IMR-90 (cell line): ENCODE results near the gene SESN1. TPM values are rescaled to one million over a fixed set of nuclear protein-coding genes. Genes with fewer than 3 reads are reported as not detected.

ENCODE experiments used
- ATAC-seq: fragments of 200-7000 bp; cut with Tn5 transposase; 2 replicates; pipeline ENCODE4 v1.9.1; 2020; ENCODE audit warnings: low read depth, mild to moderate bottlenecking, moderate library complexity
- BruUV-seq: library from RNA; stranded (reverse); fragments of 400-500 nt; replicated peaks from 2 replicates; lab custom pipeline; 2021; lab: Mats Ljungman, UMichigan
- CTCF ChIA-PET: fragments of 300-600 bp; formaldehyde crosslinking; extraction: SDS; loops from one replicate; lab custom pipeline; 2021; ENCODE audit warnings: antibody characterized with exemption; lab: Yijun Ruan, JAX
- POLR2A ChIA-PET: fragments of 300-600 bp; sonication (Branson Sonifier 250); formaldehyde crosslinking; loops from one replicate; lab custom pipeline; 2022; ENCODE audit warnings: antibody characterized with exemption; ENCODE audit not compliant: unreplicated experiment; lab: Charles Lee
- DNase-seq: peaks from one replicate; pipeline ENCODE4 v3.0.0; 2013
- H2AFZ ChIP-seq: replicated peaks from 2 replicates; pipeline ENCODE3; 2013; ENCODE audit warnings: low read length, mild to moderate bottlenecking; ENCODE audit not compliant: poor library complexity
- H2AK5ac ChIP-seq: 2 replicates; pipeline ENCODE4 v1.6.1; 2013; ENCODE audit warnings: low read depth, low read length, inconsistent platforms
- H2AK9ac ChIP-seq: replicated peaks from 2 replicates; pipeline ENCODE3; 2013; ENCODE audit warnings: mild to moderate bottlenecking, low read depth, low read length, moderate library complexity; ENCODE audit not compliant: poor library complexity
- H2BK120ac ChIP-seq: 2 replicates; pipeline ENCODE4 v1.6.1; 2013; ENCODE audit warnings: low read depth, low read length, inconsistent platforms
- H2BK15ac ChIP-seq: 3 replicates; pipeline ENCODE4 v1.6.1; 2013; ENCODE audit warnings: low read depth, low read length, inconsistent platforms
- H2BK20ac ChIP-seq: 2 replicates; pipeline ENCODE4 v1.6.1; 2013; ENCODE audit warnings: low read depth, mild to moderate bottlenecking, inconsistent platforms, low read length, moderate library complexity
- H2BK5ac ChIP-seq: 2 replicates; pipeline ENCODE4 v1.6.1; 2013; ENCODE audit warnings: mild to moderate bottlenecking, low read depth, low read length, inconsistent platforms; ENCODE audit not compliant: poor library complexity, severe bottlenecking
- H3K14ac ChIP-seq: replicated peaks from 2 replicates; pipeline ENCODE4 v1.6.1; 2013; ENCODE audit warnings: low read depth, low read length, inconsistent platforms
- H3K18ac ChIP-seq: 2 replicates; pipeline ENCODE4 v1.6.1; 2013; ENCODE audit warnings: low read depth, low read length, control low read depth
- H3K23ac ChIP-seq: 2 replicates; pipeline ENCODE4 v1.6.1; 2013; ENCODE audit warnings: low read depth, low read length, inconsistent platforms
- H3K27ac ChIP-seq: 2 replicates; pipeline ENCODE4 v1.5.1; 2013; ENCODE audit warnings: mild to moderate bottlenecking, control low read depth, low read length; ENCODE audit not compliant: insufficient read depth
- H3K27me3 ChIP-seq: 2 replicates; pipeline ENCODE4 v1.6.1; 2013; ENCODE audit warnings: low read length; ENCODE audit not compliant: control insufficient read depth, insufficient read depth
- H3K36me3 ChIP-seq: 2 replicates; pipeline ENCODE4 v1.6.1; 2013; ENCODE audit warnings: low read length, mixed read lengths; ENCODE audit not compliant: control insufficient read depth, insufficient read depth
- H3K4ac ChIP-seq: 2 replicates; pipeline ENCODE4 v1.6.1; 2013; ENCODE audit warnings: low read depth, low read length, inconsistent platforms
- H3K4me1 ChIP-seq: 2 replicates; pipeline ENCODE4 v1.6.1; 2013; ENCODE audit warnings: low read length, mixed read lengths; ENCODE audit not compliant: control insufficient read depth, insufficient read depth
- H3K4me2 ChIP-seq: 2 replicates; pipeline ENCODE4 v1.6.1; 2013; ENCODE audit warnings: low read depth, mild to moderate bottlenecking, control low read depth, low read length, moderate library complexity
- H3K4me3 ChIP-seq: 2 replicates; pipeline ENCODE4 v1.5.1; 2013; ENCODE audit warnings: low read depth, mild to moderate bottlenecking, control low read depth, low read length, moderate library complexity; ENCODE audit not compliant: insufficient read depth
- H3K56ac ChIP-seq: 2 replicates; pipeline ENCODE4 v1.6.1; 2013; ENCODE audit warnings: low read length, inconsistent platforms; ENCODE audit not compliant: insufficient read depth; ENCODE audit errors: extremely low read depth
- H3K79me1 ChIP-seq, 2 experiments: 2 replicates each; pipeline ENCODE4 v1.6.1; 2013; ENCODE audit warnings: low read length in 2 of 2, inconsistent platforms in 1 of 2, low read depth in 1 of 2
- H3K9ac ChIP-seq: 2 replicates; pipeline ENCODE4 v1.6.1; 2013; ENCODE audit warnings: low read depth, low read length, control low read depth
- H3K9me1 ChIP-seq: 2 replicates; pipeline ENCODE4 v1.6.1; 2013; ENCODE audit warnings: low read length, inconsistent platforms; ENCODE audit not compliant: insufficient read depth
- H3K9me3 ChIP-seq: 2 replicates; pipeline ENCODE4 v1.6.1; 2013; ENCODE audit warnings: low read length; ENCODE audit not compliant: control insufficient read depth, insufficient read depth
- H4K20me1 ChIP-seq: 2 replicates; pipeline ENCODE4 v1.6.1; 2013; ENCODE audit warnings: low read length, inconsistent platforms; ENCODE audit not compliant: insufficient read depth
- H4K5ac ChIP-seq: 2 replicates; pipeline ENCODE4 v1.6.1; 2013; ENCODE audit warnings: mild to moderate bottlenecking, low read depth, low read length, control low read depth
- H4K8ac ChIP-seq, 2 experiments: 2 replicates each; pipeline ENCODE4 v1.6.1; 2013; ENCODE audit warnings: low read depth in 2 of 2, low read length in 2 of 2, control low read depth in 1 of 2, inconsistent platforms in 1 of 2
- H4K91ac ChIP-seq: 2 replicates; pipeline ENCODE4 v1.6.1; 2013; ENCODE audit warnings: low read depth, low read length, inconsistent platforms; ENCODE audit not compliant: insufficient read depth
- CEBPB ChIP-seq: IDR thresholded peaks from 2 replicates; pipeline ENCODE4 v1.6.1; 2012; ENCODE audit warnings: low read depth, low read length, improper control_type of control experiment
- MAFK ChIP-seq: IDR thresholded peaks from 2 replicates; pipeline ENCODE4 v1.6.1; 2012; ENCODE audit warnings: low read depth, low read length, improper control_type of control experiment
- MXI1 ChIP-seq: IDR thresholded peaks from 2 replicates; pipeline ENCODE4 v1.6.1; 2012; ENCODE audit warnings: low read depth, mild to moderate bottlenecking, low read length, moderate library complexity, borderline replicate concordance
- NFE2L2 ChIP-seq: fragments of 150-350 bp; IDR thresholded peaks from 2 replicates; pipeline ENCODE4 v1.6.1; 2016; ENCODE audit warnings: low read depth, mild to moderate bottlenecking, low read length
- POLR2A ChIP-seq: IDR thresholded peaks from 2 replicates; pipeline ENCODE4 v1.6.1; 2012; ENCODE audit warnings: mild to moderate bottlenecking, low read depth, low read length
- RCOR1 ChIP-seq: IDR thresholded peaks from 2 replicates; pipeline ENCODE4 v1.6.1; 2012; ENCODE audit warnings: mild to moderate bottlenecking, low read length, improper control_type of control experiment; ENCODE audit not compliant: insufficient replicate concordance
- WGBS, 2 experiments: methylation state at CpG; one replicate each; pipeline versions ENCODE4 v1.1.5 to v1.1.7; 2013; ENCODE audit warnings: missing lambda C conversion rate in 2 of 2; ENCODE audit not compliant: insufficient read length in 1 of 2; ENCODE audit errors: extremely low coverage in 2 of 2; 5-methylcytosine and 5-hydroxymethylcytosine counted together
- dilution Hi-C: fragments of 300-500 bp; cut with HindIII; formaldehyde crosslinking; loops from one replicate; pipeline ENCODE4 v1.14.3; 2018; ENCODE audit warnings: low sequenced_read_pairs; ENCODE audit not compliant: unreplicated experiment
- in situ Hi-C: fragments of 300-500 bp; cut with MboI; formaldehyde crosslinking; loops from 3 replicates; pipeline ENCODE4 v1.14.3; 2019; ENCODE audit warnings: low sequenced_read_pairs, inconsistent platforms, mixed read lengths
- intact Hi-C: fragments of 100-400 bp; cut with micrococcal nuclease; formaldehyde crosslinking; loops from 2 replicates; pipeline ENCODE4 v1.10.0; 2022
- polyA plus RNA-seq, 3 experiments: library from polyadenylated mRNA; depleted of rRNA; stranded (reverse); fragments of >200 nt; gene quantifications; 2 replicates each; pipeline ENCODE4 v1.2.3, GENCODE V29; 2012; ENCODE audit warnings: low replicate concordance in 1 of 3
- total RNA-seq: library from RNA; depleted of rRNA; stranded (reverse); fragments of >200 nt; gene quantifications from 2 replicates; pipeline ENCODE4 v1.2.3, GENCODE V29; 2012
- TF ChIP-seq, protein P1 (sequence below): fragments of 150-350 bp; IDR thresholded peaks from 2 replicates; pipeline ENCODE4 v1.6.1; 2016; ENCODE audit warnings: low read depth, mild to moderate bottlenecking, low read length, moderate library complexity, borderline replicate concordance

Gene SESN1
- total and polyA plus RNA-seq, 2 of the 4 experiments (the other 2 are of a cell fraction): 9.7 to 16.7 TPM

DNA sequence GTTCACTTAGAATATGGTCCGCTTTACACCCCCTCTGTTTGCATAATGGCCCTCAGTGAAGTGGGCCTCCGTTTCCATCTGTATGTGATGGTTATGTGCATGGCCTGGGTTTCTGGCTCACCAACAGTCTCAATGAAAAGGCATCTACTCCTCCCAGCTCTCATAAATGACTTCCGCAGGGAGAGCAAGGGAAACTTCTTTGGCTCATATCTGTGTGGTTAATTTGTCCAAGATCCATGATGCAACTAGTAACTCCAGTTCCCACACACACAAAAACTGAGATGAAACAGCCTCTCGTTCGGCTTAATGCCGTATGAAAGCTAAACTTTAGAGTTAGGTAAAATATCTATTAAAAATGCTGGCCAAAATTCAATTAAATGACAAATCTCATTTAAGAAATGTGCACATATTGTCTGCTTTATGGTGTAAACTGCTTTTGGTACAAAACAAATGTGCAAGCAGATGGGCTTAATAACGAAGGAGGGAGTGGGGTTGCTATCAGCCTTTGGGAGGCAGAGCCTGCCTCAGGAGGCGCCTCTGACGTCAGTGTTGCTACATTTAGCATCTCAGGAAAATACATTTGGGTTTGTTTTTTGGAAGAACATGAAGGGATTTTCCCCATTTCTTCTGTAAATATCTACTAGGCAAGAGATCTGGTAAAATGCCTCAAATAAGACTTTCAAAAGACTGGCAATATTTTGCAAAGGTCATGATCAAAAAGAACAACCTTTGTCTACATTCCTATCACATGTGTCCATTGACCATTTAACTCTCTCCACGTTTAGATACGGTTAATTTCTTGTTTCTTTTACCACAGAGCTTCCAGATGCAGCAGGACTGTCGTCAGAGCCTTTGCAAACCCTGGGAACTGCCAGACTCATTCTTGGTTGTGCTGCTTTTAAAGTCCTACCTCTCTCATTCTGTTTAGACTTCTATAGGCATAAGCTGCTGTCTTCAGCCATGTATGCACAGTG, 149.7 kb downstream of the SESN1 start:
- WGBS, 2 experiments: 10% methylated on average over 2 of the region's 12 CpGs; no CpG with 5 or more reads in 1 of the 2 experiments
- no peaks in the 10 kb centered on the region for H3K36me3 ChIP-seq
- no peaks in the 10 kb centered on the region for H3K79me1 ChIP-seq
- H3K27ac ChIP-seq: peak overlapping the region; percentile 26; the same call in 1 of the 2 replicates
- no peak overlapping the region for H2AK9ac ChIP-seq
- ATAC-seq: peak; percentile 68
- ChIA-PET CTCF (interaction anchor here (0.7 kb wide), 1 partner anchor 30 kb away, joined by 4 read pairs; no protein-coding TSS in a partner anchor), POLR2A (no interaction called here)
- H2AFZ ChIP-seq: peak overlapping the region; percentile 80
- peak overlapping the region; percentile 55 for H3K14ac ChIP-seq
- peak; percentile 93 for DNase-seq
- no peak overlapping the region for H3K56ac ChIP-seq
- 0 out of 2 replicates have a peak overlapping the region, but pooled peaks have one; percentile 46 for H4K91ac ChIP-seq
- TF ChIP-seq RCOR1 (no peak), POLR2A (no peak), MAFK (no peak), CEBPB (peak; percentile 90), NFE2L2 (no peak), MXI1 (no peak)
- TF ChIP-seq, protein P1, sequence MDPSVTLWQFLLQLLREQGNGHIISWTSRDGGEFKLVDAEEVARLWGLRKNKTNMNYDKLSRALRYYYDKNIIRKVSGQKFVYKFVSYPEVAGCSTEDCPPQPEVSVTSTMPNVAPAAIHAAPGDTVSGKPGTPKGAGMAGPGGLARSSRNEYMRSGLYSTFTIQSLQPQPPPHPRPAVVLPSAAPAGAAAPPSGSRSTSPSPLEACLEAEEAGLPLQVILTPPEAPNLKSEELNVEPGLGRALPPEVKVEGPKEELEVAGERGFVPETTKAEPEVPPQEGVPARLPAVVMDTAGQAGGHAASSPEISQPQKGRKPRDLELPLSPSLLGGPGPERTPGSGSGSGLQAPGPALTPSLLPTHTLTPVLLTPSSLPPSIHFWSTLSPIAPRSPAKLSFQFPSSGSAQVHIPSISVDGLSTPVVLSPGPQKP: no peak
- peak overlapping the region; percentile 34 for H2BK5ac ChIP-seq
- no peak overlapping the region; the same call in 1 of the 2 replicates for H3K9ac ChIP-seq
- H3K4me3 ChIP-seq: no peak overlapping the region; the same call in 1 of the 2 replicates
- H2BK15ac ChIP-seq: peak overlapping the region; percentile 16; the same call in 1 of the 3 replicates
- no peaks in the 10 kb centered on the region for H3K9me3 ChIP-seq
- H4K5ac ChIP-seq: no peak overlapping the region
- H2BK120ac ChIP-seq: peak overlapping the region; percentile 49; the same call in 1 of the 2 replicates
- peaks cover 14% of the 10 kb centered on the region for H3K9me1 ChIP-seq
- H3K18ac ChIP-seq: peak overlapping the region; percentile 25; the same call in 1 of the 2 replicates
- peak overlapping the region; percentile 1 to 58; a peak in 2 of 4 replicates for H4K8ac ChIP-seq
- peaks cover 18% of the 10 kb centered on the region for H3K4me1 ChIP-seq
- dilution Hi-C loops (no loop called here), intact Hi-C loops (no loop called here), in situ Hi-C loops (no loop called here)
- peak overlapping the region; percentile 16; the same call in 1 of the 2 replicates for H2AK5ac ChIP-seq
- no peaks in the 10 kb centered on the region for H3K27me3 ChIP-seq
- H3K4me2 ChIP-seq: peak overlapping the region; percentile 73
- H3K23ac ChIP-seq: peak overlapping the region; percentile 59
- no TSS peak for BruUV-seq
- no peaks in the 10 kb centered on the region for H4K20me1 ChIP-seq
- H3K4ac ChIP-seq: peak overlapping the region; percentile 53
- peak overlapping the region; percentile 66 for H2BK20ac ChIP-seq
